H1 (cell line): ENCODE results near the gene TLK1. TPM values are rescaled to one million over a fixed set of nuclear protein-coding genes. Genes with fewer than 3 reads are reported as not detected.

ENCODE experiments used
- CTCF ChIA-PET: fragments of 300-600 bp; sonication (Branson Sonifier 250); formaldehyde crosslinking; loops from one replicate; lab custom pipeline; 2021; ENCODE audit not compliant: partially characterized antibody; lab: Charles Lee
- POLR2A ChIA-PET: fragments of 300-600 bp; sonication (Branson Sonifier 250); formaldehyde crosslinking; loops from one replicate; lab custom pipeline; 2021; ENCODE audit warnings: inconsistent platforms; ENCODE audit not compliant: partially characterized antibody; lab: Charles Lee
- DNase-seq, 2 experiments: peaks; one replicate each; pipeline versions ENCODE4 v3.0.0 to v3.0.0-alpha.2; 2010 to 2022; ENCODE audit warnings: low spot score in 2 of 2, low read depth in 1 of 2, mixed read lengths in 1 of 2
- FAIRE-seq: peaks from 2 replicates; lab custom pipeline; 2011; peaks lifted over from hg19 to GRCh38; lab: Jason Lieb, UNC
- H2AFZ ChIP-seq: 2 replicates; pipeline ENCODE4 v1.8.1; 2012; ENCODE audit warnings: low read length, inconsistent platforms
- H2AK5ac ChIP-seq: 2 replicates; pipeline ENCODE4 v1.6.1; 2013; ENCODE audit warnings: low read depth, low read length
- H2BK120ac ChIP-seq: replicated peaks from 2 replicates; pipeline ENCODE3; 2013; ENCODE audit warnings: low read depth, low read length, inconsistent platforms
- H2BK12ac ChIP-seq: 2 replicates; pipeline ENCODE4 v1.6.1; 2013; ENCODE audit warnings: low read depth, low read length
- H2BK15ac ChIP-seq: 2 replicates; pipeline ENCODE4 v1.6.1; 2013; ENCODE audit warnings: low read length
- H2BK20ac ChIP-seq: 2 replicates; pipeline ENCODE4 v1.6.1; 2013; ENCODE audit warnings: low read length
- H2BK5ac ChIP-seq: 2 replicates; pipeline ENCODE4 v1.6.1; 2013; ENCODE audit warnings: low read depth, low read length
- H3K14ac ChIP-seq: 2 replicates; pipeline ENCODE4 v1.6.1; 2013; ENCODE audit warnings: inconsistent platforms; ENCODE audit not compliant: insufficient read length
- H3K18ac ChIP-seq: 2 replicates; pipeline ENCODE4 v1.6.1; 2013; ENCODE audit warnings: low read length; ENCODE audit errors: extremely low read depth
- H3K23ac ChIP-seq: 2 replicates; pipeline ENCODE4 v1.6.1; 2013; ENCODE audit warnings: inconsistent platforms; ENCODE audit not compliant: insufficient read length
- H3K23me2 ChIP-seq: 2 replicates; pipeline ENCODE4 v1.6.1; 2013; ENCODE audit warnings: low read depth, low read length
- H3K27ac ChIP-seq: 2 replicates; pipeline ENCODE4 v1.6.1; 2011; ENCODE audit warnings: low read depth, low read length, inconsistent platforms
- H3K27me3 ChIP-seq, 4 experiments: replicated peaks in 1 of 4; 1 replicate in 1 of 4; 2 replicates in 3 of 4; pipeline versions ENCODE4 v1.6.1 to v1.8.1; 2011 to 2013; ENCODE audit warnings: low read length in 3 of 4, mild to moderate bottlenecking in 3 of 4, inconsistent platforms in 2 of 4, mixed read lengths in 2 of 4, moderate library complexity in 1 of 4; ENCODE audit not compliant: control insufficient read depth in 3 of 4, insufficient read depth in 3 of 4; ENCODE audit errors: extremely low read depth in 1 of 4
- H3K36me3 ChIP-seq, 4 experiments: 2 replicates each; pipeline versions ENCODE4 v1.6.1 to v1.8.1; 2011 to 2013; ENCODE audit warnings: mild to moderate bottlenecking in 4 of 4, low read length in 3 of 4, moderate library complexity in 2 of 4, control low read depth in 1 of 4, inconsistent platforms in 1 of 4; ENCODE audit not compliant: insufficient read depth in 4 of 4, control insufficient read depth in 2 of 4
- H3K4ac ChIP-seq: replicated peaks from 2 replicates; pipeline ENCODE3; 2013; ENCODE audit warnings: low read length, low read depth, mixed read lengths, inconsistent platforms; ENCODE audit not compliant: insufficient read length
- H3K4me1 ChIP-seq, 4 experiments: replicated peaks in 1 of 4; 1 replicate in 1 of 4; 2 replicates in 3 of 4; pipeline versions ENCODE4 v1.6.1 to v1.8.1; 2011 to 2013; ENCODE audit warnings: low read length in 3 of 4, inconsistent platforms in 2 of 4, mixed read lengths in 1 of 4; ENCODE audit not compliant: insufficient read depth in 4 of 4, control insufficient read depth in 3 of 4
- H3K4me2 ChIP-seq, 2 experiments: 2 replicates each; pipeline versions ENCODE4 v1.6.1 to v1.8.1; 2011 to 2013; ENCODE audit warnings: low read depth in 2 of 2, low read length in 2 of 2, control low read depth in 1 of 2, inconsistent platforms in 1 of 2, mild to moderate bottlenecking in 1 of 2; ENCODE audit not compliant: insufficient read depth in 1 of 2
- H3K4me3 ChIP-seq, 4 experiments: fragments of 200-600, 300-600 bp in 1 of 4; sonication (generic), shearing (Covaris generic), sonication (Bioruptor Twin) in 1 of 4; 2 replicates each; pipeline versions ENCODE4 v1.5.1 to v1.8.1; 2011 to 2016; ENCODE audit warnings: low read length in 4 of 4, low read depth in 3 of 4, control low read depth in 2 of 4, inconsistent platforms in 2 of 4, mild to moderate bottlenecking in 2 of 4, mixed read lengths in 1 of 4, moderate library complexity in 1 of 4; ENCODE audit not compliant: insufficient read depth in 2 of 4; ENCODE audit errors: extremely low read depth in 1 of 4
- H3K56ac ChIP-seq: replicated peaks from 2 replicates; pipeline ENCODE3; 2013; ENCODE audit warnings: low read depth, mild to moderate bottlenecking, mixed read lengths, low read length, inconsistent platforms; ENCODE audit not compliant: insufficient read length
- H3K79me1 ChIP-seq: 2 replicates; pipeline ENCODE4 v1.6.1; 2013; ENCODE audit warnings: low read depth, low read length, control low read depth
- H3K79me2 ChIP-seq, 2 experiments: 2 replicates each; pipeline versions ENCODE4 v1.6.1 to v1.8.1; 2012 to 2013; ENCODE audit warnings: low read length in 2 of 2, mild to moderate bottlenecking in 2 of 2, inconsistent platforms in 1 of 2; ENCODE audit not compliant: insufficient read depth in 2 of 2, control insufficient read depth in 1 of 2
- H3K9ac ChIP-seq, 4 experiments: replicated peaks in 1 of 4; 1 replicate in 1 of 4; 2 replicates in 3 of 4; pipeline versions ENCODE4 v1.6.1 to v1.8.1; 2011 to 2013; ENCODE audit warnings: low read depth in 3 of 4, low read length in 3 of 4, control low read depth in 2 of 4, mild to moderate bottlenecking in 2 of 4, moderate library complexity in 2 of 4, inconsistent platforms in 1 of 4; ENCODE audit errors: extremely low read depth in 1 of 4
- H3K9me3 ChIP-seq, 2 experiments: 2 replicates each; pipeline versions ENCODE4 v1.6.1 to v1.8.1; 2012 to 2013; ENCODE audit warnings: mild to moderate bottlenecking in 2 of 2, moderate library complexity in 2 of 2, control low read depth in 1 of 2, inconsistent platforms in 1 of 2, low read depth in 1 of 2, low read length in 1 of 2, mixed read lengths in 1 of 2; ENCODE audit not compliant: insufficient read depth in 2 of 2
- H4K20me1 ChIP-seq, 2 experiments: replicated peaks in 1 of 2; 2 replicates each; pipeline versions ENCODE3 to v1.8.1; 2011 to 2013; ENCODE audit warnings: inconsistent platforms in 2 of 2, low read length in 2 of 2, mild to moderate bottlenecking in 1 of 2; ENCODE audit not compliant: insufficient read depth in 2 of 2, control insufficient read depth in 1 of 2
- H4K5ac ChIP-seq: 2 replicates; pipeline ENCODE4 v1.6.1; 2013; ENCODE audit warnings: low read length, low read depth, mixed read lengths, inconsistent platforms; ENCODE audit not compliant: insufficient read length
- H4K8ac ChIP-seq: 2 replicates; pipeline ENCODE4 v1.8.0; 2013; ENCODE audit warnings: mild to moderate bottlenecking, moderate library complexity, low read length, inconsistent platforms; ENCODE audit not compliant: insufficient read depth; ENCODE audit errors: extremely low read depth
- H4K91ac ChIP-seq: replicated peaks from 2 replicates; pipeline ENCODE3; 2013; ENCODE audit warnings: low read length, mixed read lengths, inconsistent platforms; ENCODE audit not compliant: insufficient read length
- ATF2 ChIP-seq: IDR thresholded peaks from 2 replicates; pipeline ENCODE4 v1.6.1; 2012; ENCODE audit warnings: low read length, inconsistent platforms
- BCL11A ChIP-seq, 2 experiments: IDR thresholded peaks; one replicate each; pipeline ENCODE4 v1.6.1; 2011; ENCODE audit warnings: low read depth in 2 of 2, low read length in 2 of 2, mild to moderate bottlenecking in 2 of 2
- CBX5 ChIP-seq: fragments of 300-800, 300-1000 bp; sonication (generic); IDR thresholded peaks from 2 replicates; pipeline ENCODE4 v1.7.1; 2016; ENCODE audit warnings: antibody characterized with exemption, low read length, low read depth
- GABPA ChIP-seq: IDR thresholded peaks from 2 replicates; pipeline ENCODE4 v1.6.1; 2011; ENCODE audit warnings: mild to moderate bottlenecking, low read length, moderate library complexity, borderline replicate concordance; ENCODE audit not compliant: insufficient read depth
- HDAC6 ChIP-seq: IDR thresholded peaks from one replicate; pipeline ENCODE4 v1.7.1; 2012; ENCODE audit warnings: low read depth, mild to moderate bottlenecking, inconsistent platforms, low read length, moderate library complexity
- MAFK ChIP-seq: IDR thresholded peaks from 2 replicates; pipeline ENCODE4 v1.6.1; 2012; ENCODE audit warnings: low read depth, mild to moderate bottlenecking, improper control_type of control experiment, low read length
- POLR2A ChIP-seq, 2 experiments: IDR thresholded peaks; 1 replicate in 1 of 2; 2 replicates in 1 of 2; pipeline ENCODE4 v1.6.1; 2011; ENCODE audit warnings: low read depth in 2 of 2, low read length in 2 of 2, mild to moderate bottlenecking in 2 of 2; ENCODE audit errors: control extremely low read depth in 1 of 2
- RAD21 ChIP-seq, 2 experiments: IDR thresholded peaks in 1 of 2; conservative IDR thresholded peaks in 1 of 2; 2 replicates each; pipeline ENCODE4 v1.6.1; 2011; ENCODE audit warnings: low read depth in 2 of 2, low read length in 2 of 2, improper control_type of control experiment in 1 of 2, inconsistent platforms in 1 of 2, mild to moderate bottlenecking in 1 of 2, moderate library complexity in 1 of 2
- RFX5 ChIP-seq: IDR thresholded peaks from 2 replicates; pipeline ENCODE4 v1.6.1; 2011; ENCODE audit warnings: low read depth, low read length, improper control_type of control experiment, borderline replicate concordance
- SP1 ChIP-seq: IDR thresholded peaks from 2 replicates; pipeline ENCODE4 v1.6.1; 2011; ENCODE audit warnings: low read depth, low read length
- SP2 ChIP-seq: IDR thresholded peaks from 2 replicates; pipeline ENCODE4 v1.6.1; 2012; ENCODE audit warnings: mild to moderate bottlenecking, low read length, inconsistent platforms
- SUZ12 ChIP-seq: fragments of 200-600 bp; sonication (generic); IDR thresholded peaks from 2 replicates; pipeline ENCODE4 v1.6.1; 2012; ENCODE audit warnings: mild to moderate bottlenecking, inconsistent platforms, low read length, moderate library complexity, mixed read lengths
- WGBS, 2 experiments: shearing (Covaris generic) in 1 of 2; methylation state at CpG; one replicate each; pipeline versions ENCODE4 v1.1.6 to v1.1.7; 2013 to 2015; ENCODE audit warnings: low lambda C conversion rate in 2 of 2, mixed read lengths in 2 of 2, inconsistent platforms in 1 of 2, low coverage in 1 of 2, missing lambda C conversion rate in 1 of 2; ENCODE audit not compliant: insufficient replicate concordance in 2 of 2, insufficient coverage in 1 of 2, insufficient read length in 1 of 2; ENCODE audit errors: extremely low coverage in 1 of 2, missing lambda C conversion rate in 1 of 2; 5-methylcytosine and 5-hydroxymethylcytosine counted together
- polyA plus RNA-seq, 7 experiments: library from polyadenylated mRNA; depleted of rRNA in 3 of 7; stranded (reverse) in 5 of 7; unstranded in 2 of 7; fragments of >200 nt in 5 of 7; fragments of 200-250 nt in 2 of 7; gene quantifications; 1 replicate in 5 of 7; 2 replicates in 1 of 7; 4 replicates in 1 of 7; pipeline versions ENCODE4 v1.2.1 to v1.2.3, GENCODE V29; 2011 to 2013; ENCODE audit warnings: missing spikeins in 2 of 7, mixed read lengths in 2 of 7
- total RNA-seq: library from RNA; stranded (reverse); fragmentation: NEBNext Ultra II Directional; extraction: Animal tissue kit (Norgen Biotek cat#: 25700); gene quantifications from 2 replicates; pipeline ENCODE4 v1.2.1, GENCODE V29; 2021

Gene TLK1
- total and polyA plus RNA-seq, 2 of the 8 experiments (the other 6 are each of a cell fraction or from before 2014, with no cell fraction given), result 11.2 to 102 TPM

GRCh38 chr2:170996316-170996715, 164.4 kb downstream of the TLK1 start:
- FAIRE-seq, result no peak
- Histone ChIP-seq H2BK15ac (no peak overlapping the region), H3K4me2 (no peak overlapping the region), H3K36me3 (peaks cover 0 to 53% (median 16%) of the 10 kb centered on the region in 4 experiments; a peak in 7 of 8 replicates), H2BK5ac (no peak overlapping the region), H3K79me1 (no peaks in the 10 kb centered on the region; the same call in 1 of the 2 replicates), H3K14ac (no peak overlapping the region), H3K9ac (no peak overlapping the region), H3K79me2 (no peaks in the 10 kb centered on the region; a peak in 1 of 4 replicates), H3K27ac (no peak overlapping the region), H4K5ac (no peak overlapping the region), H2AFZ (no peak overlapping the region), H3K23me2 (no peaks in the 10 kb centered on the region), H2AK5ac (no peak overlapping the region), H3K23ac (no peak overlapping the region), H3K56ac (no peak overlapping the region), H3K27me3 (no peaks in the 10 kb centered on the region), H4K8ac (no peak overlapping the region), H3K18ac (no peak overlapping the region), H4K91ac (no peak overlapping the region), H3K9me3 (no peaks in the 10 kb centered on the region), H3K4me3 (no peak overlapping the region), H2BK120ac (no peak overlapping the region), H2BK12ac (no peak overlapping the region), H3K4me1 (no peaks in the 10 kb centered on the region), H4K20me1 (peaks cover 0 to 1% of the 10 kb centered on the region in 2 experiments), H2BK20ac (no peak overlapping the region), H3K4ac (no peak overlapping the region)
- POLR2A ChIA-PET, result no interaction called here
- CTCF ChIA-PET, result no interaction called here
- WGBS, 2 experiments, result 90% methylated on average over 2 of the region's 2 CpGs; no CpG with 5 or more reads in 1 of the 2 experiments
- TF ChIP-seq HDAC6, result no peak
- no peak for TF ChIP-seq MAFK
- no peak for TF ChIP-seq GABPA
- TF ChIP-seq SUZ12, result no peak
- no peak for TF ChIP-seq RAD21 (IDR thresholded peaks at IDR 0.05 in 1 of 2, conservative IDR thresholded peaks at IDR 0.05 in 1 of 2; ENCODE audit: low read depth in 2 of 2, low read length in 2 of 2)
- no peak for TF ChIP-seq BCL11A (IDR thresholded peaks at IDR 0.05; ENCODE audit: low read depth in 2 of 2, low read length in 2 of 2)
- TF ChIP-seq POLR2A (IDR thresholded peaks at IDR 0.05; ENCODE audit: control extremely low read depth in 1 of 2, low read depth in 2 of 2, low read length in 2 of 2), result no peak
- no peak for TF ChIP-seq SP2
- TF ChIP-seq RFX5, result no peak
- TF ChIP-seq ATF2, result no peak
- no peak for TF ChIP-seq CBX5
- TF ChIP-seq SP1, result no peak
- no peak for DNase-seq
